ENCODE results near the gene GRIN2C. TPM values are rescaled to one million over a fixed set of nuclear protein-coding genes. Genes with fewer than 3 reads are reported as not detected.
A peak's percentile ranks its signal among the peaks of the same experiment; 100 is the strongest.

GRIN2C gene
- total RNA-seq, 1 donor from 2014 or later: 0.02 TPM

DNA sequence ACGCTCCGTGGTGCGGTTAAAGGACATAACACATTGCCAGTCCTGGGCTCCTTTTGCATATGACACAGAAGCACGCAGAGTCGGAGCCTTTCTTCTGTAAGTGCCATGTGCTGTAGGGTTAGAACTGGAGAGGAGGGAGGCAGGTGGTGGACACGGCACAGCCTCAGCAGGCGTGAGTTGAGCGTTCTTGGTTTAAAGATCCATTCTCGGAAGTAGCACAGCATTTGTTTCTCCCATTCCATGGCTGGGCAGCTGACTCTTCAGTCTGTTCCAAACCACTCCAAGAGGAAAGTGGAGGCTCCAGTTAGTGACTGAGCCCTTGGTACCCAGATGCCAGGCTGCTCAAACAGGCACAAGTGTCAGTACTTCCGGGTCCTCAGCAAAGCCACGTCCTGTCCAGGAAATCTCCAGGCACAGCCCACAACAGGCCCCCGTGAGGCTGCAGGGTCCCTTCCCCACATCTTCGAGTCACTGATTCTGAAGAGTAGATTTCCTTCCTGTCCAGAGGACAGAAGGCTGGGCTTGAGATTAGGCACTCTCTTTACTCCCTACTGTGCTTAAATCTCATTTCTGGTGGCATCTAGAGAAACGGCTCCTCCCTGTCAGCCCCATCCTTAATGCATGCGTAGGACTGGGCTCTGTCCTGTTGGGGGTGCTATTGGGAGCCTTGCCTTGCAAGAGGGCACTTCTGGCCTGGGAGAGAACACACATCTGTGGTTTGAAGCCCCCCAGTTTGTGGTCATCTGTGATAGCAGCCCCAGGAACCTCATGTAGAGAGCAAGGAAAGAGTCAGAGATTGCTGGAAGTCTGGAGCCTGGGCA lies 43.9 kb downstream of the GRIN2C start:
- no peak for DNase-seq (ENCODE audit: low read depth, low spot score)
- no peaks in the 10 kb centered on the region for H3K36me3 Mint-ChIP-seq (ENCODE audit: low read depth)
- TF ChIP-seq, protein P1, sequence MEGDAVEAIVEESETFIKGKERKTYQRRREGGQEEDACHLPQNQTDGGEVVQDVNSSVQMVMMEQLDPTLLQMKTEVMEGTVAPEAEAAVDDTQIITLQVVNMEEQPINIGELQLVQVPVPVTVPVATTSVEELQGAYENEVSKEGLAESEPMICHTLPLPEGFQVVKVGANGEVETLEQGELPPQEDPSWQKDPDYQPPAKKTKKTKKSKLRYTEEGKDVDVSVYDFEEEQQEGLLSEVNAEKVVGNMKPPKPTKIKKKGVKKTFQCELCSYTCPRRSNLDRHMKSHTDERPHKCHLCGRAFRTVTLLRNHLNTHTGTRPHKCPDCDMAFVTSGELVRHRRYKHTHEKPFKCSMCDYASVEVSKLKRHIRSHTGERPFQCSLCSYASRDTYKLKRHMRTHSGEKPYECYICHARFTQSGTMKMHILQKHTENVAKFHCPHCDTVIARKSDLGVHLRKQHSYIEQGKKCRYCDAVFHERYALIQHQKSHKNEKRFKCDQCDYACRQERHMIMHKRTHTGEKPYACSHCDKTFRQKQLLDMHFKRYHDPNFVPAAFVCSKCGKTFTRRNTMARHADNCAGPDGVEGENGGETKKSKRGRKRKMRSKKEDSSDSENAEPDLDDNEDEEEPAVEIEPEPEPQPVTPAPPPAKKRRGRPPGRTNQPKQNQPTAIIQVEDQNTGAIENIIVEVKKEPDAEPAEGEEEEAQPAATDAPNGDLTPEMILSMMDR (conservative IDR thresholded peaks at IDR 0.05): peak; percentile 15
- H3K27me3 Mint-ChIP-seq (ENCODE audit: low read depth): no peaks in the 10 kb centered on the region
- no peaks in the 10 kb centered on the region for H3K9me3 Mint-ChIP-seq
- peaks cover 21% of the 10 kb centered on the region for H3K4me1 Mint-ChIP-seq
- no peak overlapping the region for H3K4me3 Mint-ChIP-seq
- no peak overlapping the region for H3K27ac Mint-ChIP-seq (ENCODE audit: unreplicated experiment)

DNA sequence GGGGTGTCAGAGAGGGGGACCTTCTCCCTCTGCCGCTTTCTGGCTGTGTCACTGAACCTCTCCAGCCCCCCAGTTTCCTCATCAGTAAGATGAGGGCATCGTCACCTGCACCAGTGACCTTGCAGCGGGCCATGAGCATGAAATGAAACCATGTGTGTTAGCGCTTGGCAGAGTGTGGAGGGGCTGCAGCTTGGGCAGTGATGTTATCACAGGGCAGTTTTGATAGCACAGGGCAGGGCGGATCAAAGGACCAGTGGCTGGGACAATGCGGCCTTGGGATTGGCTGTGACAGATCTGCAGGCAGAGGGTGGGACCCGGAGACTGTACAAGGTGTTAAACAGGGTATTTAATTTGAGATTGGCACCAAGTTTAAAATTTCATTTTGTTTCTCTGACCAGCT lies 44.6 kb downstream of the GRIN2C start:
- no peaks in the 10 kb centered on the region for H3K27me3 Mint-ChIP-seq (ENCODE audit: low read depth)
- no peak overlapping the region for H3K27ac Mint-ChIP-seq (ENCODE audit: unreplicated experiment)
- no peak overlapping the region for H3K4me3 Mint-ChIP-seq
- H3K4me1 Mint-ChIP-seq: peaks cover 23% of the 10 kb centered on the region
- DNase-seq (ENCODE audit: low read depth, low spot score): no peak
- no peaks in the 10 kb centered on the region for H3K36me3 Mint-ChIP-seq (ENCODE audit: low read depth)
- H3K9me3 Mint-ChIP-seq: no peaks in the 10 kb centered on the region
- TF ChIP-seq, protein P1 (conservative IDR thresholded peaks at IDR 0.05): no peak

DNA sequence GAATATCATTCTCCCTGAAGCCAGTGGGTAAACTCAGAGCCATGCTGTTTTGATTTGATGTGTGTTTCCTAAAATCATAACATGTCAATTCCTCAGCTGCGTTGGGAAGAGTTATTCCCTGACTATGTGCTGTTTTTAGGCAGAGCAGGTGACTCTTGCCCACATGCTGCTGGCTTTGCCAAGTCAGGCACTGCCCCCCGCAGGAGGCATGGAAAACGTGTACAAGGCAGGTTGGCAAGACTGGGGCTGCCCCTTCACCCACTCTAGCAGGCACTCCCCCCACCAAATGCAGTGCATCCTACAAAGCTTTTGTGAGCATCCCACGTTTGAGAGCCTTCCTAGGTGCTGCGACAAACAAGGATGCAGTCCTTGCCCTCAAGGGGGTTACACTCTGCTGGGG lies 45.2 kb downstream of the GRIN2C start:
- DNase-seq (ENCODE audit: low read depth, low spot score): no peak
- no peaks in the 10 kb centered on the region for H3K27me3 Mint-ChIP-seq (ENCODE audit: low read depth)
- H3K27ac Mint-ChIP-seq (ENCODE audit: unreplicated experiment): no peak overlapping the region
- H3K36me3 Mint-ChIP-seq (ENCODE audit: low read depth): no peaks in the 10 kb centered on the region
- TF ChIP-seq, protein P1 (conservative IDR thresholded peaks at IDR 0.05): no peak
- no peaks in the 10 kb centered on the region for H3K9me3 Mint-ChIP-seq
- H3K4me1 Mint-ChIP-seq: peaks cover 23% of the 10 kb centered on the region
- no peak overlapping the region for H3K4me3 Mint-ChIP-seq

DNA sequence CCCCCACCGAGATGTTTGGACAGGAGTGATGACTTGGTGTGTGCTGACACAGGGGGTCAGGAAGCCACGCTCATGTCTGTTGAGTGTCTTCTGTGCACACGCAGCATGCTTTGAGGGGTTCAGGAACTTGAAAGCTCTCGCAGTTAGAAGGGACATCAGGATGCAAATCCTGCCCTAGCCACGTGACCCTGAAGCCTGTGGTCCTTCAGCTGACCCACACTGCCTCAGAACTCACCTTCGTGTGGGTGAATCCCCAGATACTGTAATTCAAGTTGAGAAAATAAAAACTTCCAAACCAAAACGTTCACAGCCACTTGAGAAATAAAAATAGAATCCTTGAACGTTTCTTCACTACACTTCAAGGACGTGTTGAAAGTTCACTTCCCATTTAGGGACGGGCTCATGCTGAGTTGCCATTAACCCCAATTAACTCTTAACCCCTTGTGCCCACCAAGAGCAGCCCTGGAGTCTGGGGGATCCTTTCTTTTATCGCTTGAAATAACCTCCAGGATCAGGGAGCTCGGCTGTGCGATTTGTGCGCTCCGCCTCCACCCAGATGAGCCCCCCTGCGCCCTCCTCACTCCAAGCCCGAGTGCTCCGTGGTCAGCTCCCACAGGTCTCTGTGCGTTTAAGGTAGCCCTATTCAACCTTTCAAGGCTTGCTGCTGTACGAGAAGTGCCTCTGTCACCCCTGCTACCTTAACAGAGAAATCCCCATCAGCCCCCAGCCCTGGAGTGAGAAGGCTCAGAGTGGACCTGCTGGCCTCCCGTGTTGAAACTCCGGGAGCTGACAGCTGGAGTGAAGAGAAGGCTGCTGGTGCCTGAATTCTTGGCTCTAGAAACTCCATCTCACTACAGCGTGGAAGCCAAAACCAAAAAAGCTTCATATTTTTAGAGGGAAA lies 47.3 kb downstream of the GRIN2C start:
- Mint-ChIP-seq H3K27ac (ENCODE audit: unreplicated experiment) (no peak overlapping the region), H3K4me3 (no peak overlapping the region), H3K9me3 (no peaks in the 10 kb centered on the region), H3K4me1 (peaks cover 20% of the 10 kb centered on the region), H3K27me3 (ENCODE audit: low read depth) (no peaks in the 10 kb centered on the region), H3K36me3 (ENCODE audit: low read depth) (no peaks in the 10 kb centered on the region)
- DNase-seq (ENCODE audit: low read depth, low spot score): no peak
- TF ChIP-seq, protein P1 (conservative IDR thresholded peaks at IDR 0.05): no peak

DNA sequence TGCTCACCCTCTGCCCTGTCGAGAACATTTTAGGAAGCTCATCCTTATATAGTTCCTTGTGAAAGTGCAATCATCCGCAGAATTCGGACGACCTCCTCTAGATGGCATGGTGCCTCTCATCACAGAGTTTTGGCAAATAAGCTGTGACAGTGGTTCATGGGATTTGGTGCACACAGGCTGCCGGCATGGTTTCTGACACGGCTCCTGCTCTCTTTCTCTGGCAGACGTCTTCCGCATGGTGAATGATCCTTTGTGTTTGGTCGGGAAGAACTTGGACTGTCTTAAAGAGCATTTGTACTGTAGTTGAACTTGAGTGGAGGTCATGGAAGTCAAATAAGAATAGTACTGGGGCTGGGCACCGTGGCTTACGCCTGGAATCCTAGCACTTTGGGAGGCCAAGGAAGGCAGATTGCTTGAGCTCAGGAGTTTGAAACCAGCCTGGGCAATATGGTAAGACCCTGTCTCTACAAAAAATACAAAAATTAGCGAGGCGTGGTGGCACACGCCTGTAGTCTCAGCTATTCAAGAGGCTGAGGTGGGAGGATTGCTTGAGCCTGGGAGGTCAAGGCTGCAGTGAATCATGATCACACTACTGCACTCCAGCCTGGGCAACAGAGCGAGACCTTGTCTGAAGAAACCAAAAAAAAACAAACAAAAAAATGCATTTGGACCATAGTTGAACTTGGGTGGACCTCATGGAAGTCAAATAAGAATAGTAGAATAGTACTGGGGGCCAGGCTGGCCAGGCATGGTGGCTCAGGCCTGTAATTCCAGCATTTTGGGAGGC lies 48.8 kb downstream of the GRIN2C start:
- peak overlapping the region; percentile 0 for H3K4me3 Mint-ChIP-seq

More for the DNA sequence above, 48.8 kb downstream of the GRIN2C start:
- no peak for DNase-seq (ENCODE audit: low read depth, low spot score)
- Mint-ChIP-seq H3K4me1 (peaks cover 20% of the 10 kb centered on the region), H3K27ac (ENCODE audit: unreplicated experiment) (no peak overlapping the region), H3K36me3 (ENCODE audit: low read depth) (no peaks in the 10 kb centered on the region), H3K27me3 (ENCODE audit: low read depth) (no peaks in the 10 kb centered on the region), H3K9me3 (no peaks in the 10 kb centered on the region)
- TF ChIP-seq, protein P1 (conservative IDR thresholded peaks at IDR 0.05): no peak
